Stimulated activated naive CD8-positive, alpha-beta T cell treated with anti-CD3 and anti-CD28 coated beads, Interleukin-15, Interleukin-2, amounts not matched to agents 100 ng/mL and 50 ng/mL, for 24 hours (primary cell): ENCODE measurements around the gene EYA3.

Source experiments
- H3K27ac Mint-ChIP-seq: one replicate; pipeline ENCODE4 v1.8.0; 2021; ENCODE audit warnings: mild to moderate bottlenecking, mixed read lengths
- H3K27me3 Mint-ChIP-seq: one replicate; pipeline ENCODE4 v1.8.0; 2021; ENCODE audit warnings: mixed read lengths
- H3K36me3 Mint-ChIP-seq: one replicate; pipeline ENCODE4 v1.8.0; 2021; ENCODE audit warnings: low read depth, mixed read lengths
- H3K4me1 Mint-ChIP-seq: one replicate; pipeline ENCODE4 v1.8.0; 2021; ENCODE audit warnings: low read depth, mixed read lengths
- H3K4me3 Mint-ChIP-seq: one replicate; pipeline ENCODE4 v1.8.0; 2021; ENCODE audit warnings: mild to moderate bottlenecking, mixed read lengths
- H3K9me3 Mint-ChIP-seq: one replicate; pipeline ENCODE4 v1.8.0; 2021; ENCODE audit warnings: mixed read lengths

The EYA3 gene

DNA sequence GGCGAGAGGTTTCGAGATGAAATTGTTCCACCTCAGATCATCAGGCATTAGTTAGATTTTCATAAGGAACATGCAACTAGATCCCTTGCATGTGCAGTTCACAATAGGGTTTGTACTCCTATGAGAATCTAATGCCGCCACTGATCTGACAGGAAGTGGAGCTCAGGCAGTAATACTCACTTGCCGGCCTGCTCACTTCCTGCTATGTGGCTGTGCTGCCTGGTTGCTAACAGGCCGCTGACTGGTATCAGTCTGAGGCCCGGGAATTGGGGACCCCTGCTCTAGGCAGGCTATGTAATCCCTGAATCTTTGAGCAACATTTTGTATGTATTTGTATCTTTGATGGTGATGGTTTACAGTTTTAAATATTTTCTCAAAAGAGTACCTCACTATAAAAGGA, 96.1 kb downstream of the EYA3 start:
- peaks cover 28% of the 10 kb centered on the region for H3K4me1 Mint-ChIP-seq
- no peak overlapping the region for H3K4me3 Mint-ChIP-seq
- no peaks in the 10 kb centered on the region for H3K27me3 Mint-ChIP-seq
- H3K9me3 Mint-ChIP-seq = no peaks in the 10 kb centered on the region
- peaks cover 67% of the 10 kb centered on the region for H3K36me3 Mint-ChIP-seq
- H3K27ac Mint-ChIP-seq = peak overlapping the region; percentile 79

DNA sequence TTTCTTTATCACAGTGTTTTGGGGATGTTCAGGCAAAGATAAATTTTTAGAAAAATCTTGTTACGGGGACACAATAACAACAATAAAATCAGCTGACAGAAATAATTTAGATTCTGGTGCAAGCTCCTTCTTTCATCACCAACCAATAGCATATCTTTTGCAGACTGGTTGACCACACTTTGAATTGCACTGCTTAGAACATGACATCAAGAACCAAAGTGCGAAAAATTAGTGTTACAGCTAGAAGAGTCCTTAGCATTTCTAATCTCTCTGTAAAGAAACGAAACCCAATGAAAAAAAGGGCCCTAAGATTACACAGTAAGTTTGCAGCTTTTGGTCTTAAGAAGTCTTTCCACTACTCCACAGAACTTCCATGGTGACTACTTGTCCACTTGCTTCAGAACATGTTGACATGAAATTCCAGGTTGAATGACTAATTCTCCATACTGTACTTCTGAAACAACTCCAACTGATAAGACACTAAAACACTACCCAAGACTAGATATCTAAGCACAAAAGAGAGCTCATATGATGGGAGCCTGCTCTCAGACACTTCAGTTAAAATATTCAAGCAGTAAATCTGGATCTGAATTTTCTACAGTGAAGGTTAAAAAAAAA, 97.4 kb downstream of the EYA3 start:
- no peaks in the 10 kb centered on the region for H3K9me3 Mint-ChIP-seq
- H3K27me3 Mint-ChIP-seq = no peaks in the 10 kb centered on the region
- H3K4me3 Mint-ChIP-seq = no peak overlapping the region
- H3K36me3 Mint-ChIP-seq = peaks cover 60% of the 10 kb centered on the region
- peaks cover 33% of the 10 kb centered on the region for H3K4me1 Mint-ChIP-seq
- no peak overlapping the region for H3K27ac Mint-ChIP-seq

DNA sequence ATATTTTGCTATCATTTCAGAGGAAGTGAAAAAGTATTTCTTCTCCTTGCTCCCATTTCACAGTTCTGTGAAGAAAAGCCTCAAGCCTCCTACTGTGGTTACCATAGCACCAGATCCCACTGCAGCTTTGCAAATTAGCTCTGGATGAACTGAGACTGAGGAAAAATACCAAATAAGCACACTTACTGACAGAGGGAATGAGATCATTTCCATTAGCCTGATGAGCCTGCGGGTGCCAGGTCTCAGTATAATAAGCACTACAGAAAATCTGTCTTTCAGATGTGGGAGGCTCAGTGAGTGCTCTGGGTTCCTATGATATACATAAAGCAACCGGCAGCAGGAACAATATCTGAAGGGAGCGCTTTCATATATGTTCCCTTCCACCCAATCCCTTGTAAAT, 107.3 kb downstream of the EYA3 start:
- no peaks in the 10 kb centered on the region for H3K27me3 Mint-ChIP-seq
- H3K36me3 Mint-ChIP-seq = peaks cover 15% of the 10 kb centered on the region
- no peak overlapping the region for H3K4me3 Mint-ChIP-seq
- H3K4me1 Mint-ChIP-seq = no peaks in the 10 kb centered on the region
- no peaks in the 10 kb centered on the region for H3K9me3 Mint-ChIP-seq
- H3K27ac Mint-ChIP-seq = peak overlapping the region; percentile 18

DNA sequence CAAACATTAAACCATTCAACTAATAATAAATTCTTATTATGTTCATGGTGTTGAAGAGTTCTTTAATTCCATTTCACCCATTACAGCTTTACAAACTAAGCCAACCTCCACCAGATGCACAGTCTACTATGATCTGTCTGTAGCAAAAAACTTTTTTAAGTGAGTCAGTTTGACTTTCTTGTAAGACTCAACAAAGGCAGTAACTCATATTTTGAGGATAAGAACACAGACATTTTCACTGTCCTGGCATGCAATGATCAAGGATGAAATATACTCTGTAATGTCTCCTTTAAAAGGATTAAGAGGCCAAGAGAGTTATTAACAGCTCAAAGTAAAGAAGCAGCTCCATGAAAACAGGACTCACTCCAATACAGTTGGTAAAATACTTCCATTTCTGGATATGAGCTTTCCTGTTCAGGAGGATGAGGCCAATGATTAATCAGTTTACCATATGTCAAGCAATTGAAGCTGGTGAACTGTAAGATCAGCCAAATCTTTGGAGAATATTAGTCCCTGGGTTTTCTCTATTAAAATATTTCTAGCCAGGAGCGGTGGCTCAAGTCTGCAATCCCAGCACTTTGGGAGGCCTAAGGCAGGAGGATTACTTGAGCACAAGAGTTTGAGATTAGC, 108.1 kb downstream of the EYA3 start:
- Mint-ChIP-seq H3K27me3 (no peaks in the 10 kb centered on the region), H3K36me3 (peaks cover 13% of the 10 kb centered on the region), H3K27ac (no peak overlapping the region), H3K4me3 (no peak overlapping the region), H3K4me1 (no peaks in the 10 kb centered on the region), H3K9me3 (no peaks in the 10 kb centered on the region)

DNA sequence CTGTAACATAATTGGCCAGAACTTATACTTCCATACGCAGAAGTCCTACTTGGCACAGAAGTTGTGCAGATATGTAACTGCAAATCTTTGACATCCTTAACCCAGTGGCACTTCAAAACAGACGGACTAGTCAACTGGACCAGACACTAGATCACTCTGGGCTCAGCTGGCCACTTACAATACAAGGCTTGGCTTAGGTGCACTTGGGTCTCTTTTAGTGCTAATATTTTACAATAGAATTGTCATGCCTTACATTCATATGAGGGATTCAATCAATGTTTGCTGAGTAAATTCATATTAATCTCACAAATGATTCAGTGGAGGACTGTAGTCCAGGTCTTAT, 108.6 kb downstream of the EYA3 start:
- H3K4me3 Mint-ChIP-seq = no peak overlapping the region
- no peak overlapping the region for H3K27ac Mint-ChIP-seq
- no peaks in the 10 kb centered on the region for H3K27me3 Mint-ChIP-seq
- no peaks in the 10 kb centered on the region for H3K4me1 Mint-ChIP-seq
- H3K9me3 Mint-ChIP-seq = no peaks in the 10 kb centered on the region
- peaks cover 8% of the 10 kb centered on the region for H3K36me3 Mint-ChIP-seq

DNA sequence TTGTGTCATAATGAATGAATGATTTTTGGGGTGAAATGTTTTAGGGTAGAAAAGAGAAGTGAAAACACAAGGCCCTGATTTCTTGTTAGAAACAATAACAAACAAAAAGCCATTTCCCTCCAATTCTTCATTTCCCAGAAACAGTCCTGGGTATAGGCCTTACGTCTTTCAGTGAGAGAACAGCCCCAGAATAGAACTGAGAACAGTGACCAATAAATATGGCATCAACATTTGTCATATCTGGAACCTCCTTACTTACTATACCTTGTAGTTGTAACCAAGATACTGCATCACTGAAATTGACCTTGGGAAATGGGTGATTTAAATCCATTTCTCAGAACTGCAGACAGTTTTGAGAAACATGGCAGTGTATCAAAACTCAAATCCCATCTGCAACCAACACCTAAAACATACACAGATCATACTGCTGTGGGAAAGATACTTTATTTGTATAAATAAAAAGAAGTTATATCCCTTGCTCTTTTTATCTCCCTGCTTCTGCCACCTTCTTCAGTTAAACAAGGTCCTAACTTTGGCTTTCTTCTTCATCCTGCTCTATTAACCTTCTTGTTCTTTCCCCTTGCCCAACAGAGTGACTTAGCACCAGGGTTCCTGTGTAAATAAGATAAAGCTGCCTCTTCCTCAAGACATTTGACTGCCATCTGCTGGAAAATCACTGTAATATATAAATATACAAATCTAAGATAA, 109.1 kb downstream of the EYA3 start:
- peaks cover 7% of the 10 kb centered on the region for H3K36me3 Mint-ChIP-seq
- no peaks in the 10 kb centered on the region for H3K4me1 Mint-ChIP-seq
- no peak overlapping the region for H3K4me3 Mint-ChIP-seq
- no peak overlapping the region for H3K27ac Mint-ChIP-seq
- H3K27me3 Mint-ChIP-seq = no peaks in the 10 kb centered on the region
- H3K9me3 Mint-ChIP-seq = no peaks in the 10 kb centered on the region

DNA sequence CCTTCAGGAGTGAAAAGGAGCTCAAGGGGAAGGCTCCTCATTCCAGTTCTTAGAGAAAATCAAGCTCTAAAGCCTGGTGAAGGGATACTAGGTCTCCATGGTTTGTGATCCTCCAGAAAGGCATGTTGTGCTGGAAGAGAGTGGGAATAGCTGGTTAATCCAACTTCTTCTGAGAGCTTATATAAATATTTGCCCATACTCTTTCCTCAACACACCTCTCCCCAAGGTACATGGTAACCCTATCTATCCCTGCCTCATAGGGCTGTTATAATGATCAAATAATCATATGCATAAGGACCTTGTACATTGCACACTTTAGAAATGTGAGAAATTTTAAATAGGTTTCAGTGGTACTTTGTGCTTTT, 114.0 kb downstream of the EYA3 start:
- H3K4me1 Mint-ChIP-seq = peaks cover 5% of the 10 kb centered on the region
- H3K36me3 Mint-ChIP-seq = peaks cover 18% of the 10 kb centered on the region
- H3K27ac Mint-ChIP-seq = no peak overlapping the region
- H3K9me3 Mint-ChIP-seq = no peaks in the 10 kb centered on the region
- no peaks in the 10 kb centered on the region for H3K27me3 Mint-ChIP-seq
- no peak overlapping the region for H3K4me3 Mint-ChIP-seq

DNA sequence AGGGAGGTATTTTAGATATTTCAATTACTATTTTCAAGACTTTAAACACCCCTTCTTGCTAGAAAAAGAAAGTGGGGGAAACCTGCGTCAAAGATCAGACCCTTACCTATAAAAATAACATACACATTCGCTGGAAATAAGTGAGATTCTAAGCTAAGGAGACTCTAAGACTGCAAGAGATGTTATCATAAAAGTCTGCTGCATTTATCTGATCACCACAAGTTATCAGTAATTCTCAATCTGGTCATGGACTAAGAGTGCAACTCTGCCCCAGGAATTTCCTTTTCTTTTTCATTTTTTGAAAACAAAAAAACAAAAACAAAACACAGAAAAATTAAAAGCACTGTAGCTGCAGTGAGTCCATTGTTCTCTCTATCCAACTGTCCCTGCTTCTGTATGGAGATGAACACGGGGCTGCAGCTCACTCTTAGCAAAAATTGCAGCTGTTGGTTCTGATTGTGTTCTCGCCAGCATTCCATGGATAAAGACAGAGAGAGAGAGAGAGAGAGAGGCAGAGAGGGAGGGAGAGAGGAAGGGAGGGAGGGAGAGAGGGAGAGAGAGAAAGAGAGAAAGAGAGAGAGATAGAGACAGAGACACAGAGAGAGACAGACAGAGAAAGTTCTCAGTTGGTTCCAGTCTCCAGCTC, 114.5 kb downstream of the EYA3 start:
- H3K27ac Mint-ChIP-seq = peak overlapping the region; percentile 16
- H3K4me3 Mint-ChIP-seq = no peak overlapping the region
- no peaks in the 10 kb centered on the region for H3K27me3 Mint-ChIP-seq
- H3K36me3 Mint-ChIP-seq = peaks cover 18% of the 10 kb centered on the region
- H3K9me3 Mint-ChIP-seq = no peaks in the 10 kb centered on the region
- H3K4me1 Mint-ChIP-seq = peaks cover 10% of the 10 kb centered on the region

DNA sequence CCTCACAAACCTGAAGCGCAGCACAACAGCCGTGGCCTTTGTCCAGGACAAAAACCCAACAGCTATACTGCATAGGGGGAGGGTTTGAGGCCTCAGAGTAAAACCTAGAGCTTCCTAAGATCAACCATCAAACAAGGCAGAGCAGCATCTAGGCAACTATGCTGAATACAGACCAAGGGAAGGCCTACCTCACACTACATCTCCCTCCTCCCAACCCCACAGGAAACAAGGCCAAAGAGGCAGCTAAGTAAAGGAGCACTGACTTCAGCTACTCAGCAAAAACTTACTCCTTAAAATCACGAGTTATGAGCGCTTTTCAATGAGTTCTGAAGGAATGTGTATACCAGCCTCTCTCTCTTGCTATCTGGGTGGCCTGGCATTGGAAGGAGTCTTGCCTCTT, 116.3 kb downstream of the EYA3 start:
- Mint-ChIP-seq H3K4me1 (peaks cover 24% of the 10 kb centered on the region), H3K27me3 (no peaks in the 10 kb centered on the region), H3K27ac (no peak overlapping the region), H3K4me3 (no peak overlapping the region), H3K9me3 (no peaks in the 10 kb centered on the region), H3K36me3 (peaks cover 24% of the 10 kb centered on the region)

DNA sequence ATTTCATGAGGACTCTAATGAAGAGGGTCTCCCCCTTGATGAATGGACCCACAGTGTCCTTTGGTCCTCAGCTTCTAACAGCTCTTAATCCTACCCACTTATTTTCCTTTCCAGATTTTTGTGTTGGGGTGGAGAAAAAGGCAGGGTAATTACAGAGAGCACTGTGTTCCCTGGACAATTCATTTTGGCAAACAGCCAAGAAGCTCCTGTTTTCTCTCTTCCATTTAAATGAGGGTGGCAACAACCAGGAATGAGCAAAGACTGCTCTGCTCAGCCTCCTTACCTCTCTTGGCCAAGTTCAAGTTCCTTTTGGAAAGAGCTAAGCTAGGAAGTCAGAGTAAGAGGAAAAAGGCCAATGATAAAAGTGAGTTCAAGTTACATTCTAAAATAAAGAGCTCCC, 116.7 kb downstream of the EYA3 start:
- Mint-ChIP-seq H3K27ac (no peak overlapping the region), H3K4me3 (no peak overlapping the region), H3K27me3 (no peaks in the 10 kb centered on the region), H3K36me3 (peaks cover 22% of the 10 kb centered on the region), H3K9me3 (no peaks in the 10 kb centered on the region), H3K4me1 (peaks cover 24% of the 10 kb centered on the region)

DNA sequence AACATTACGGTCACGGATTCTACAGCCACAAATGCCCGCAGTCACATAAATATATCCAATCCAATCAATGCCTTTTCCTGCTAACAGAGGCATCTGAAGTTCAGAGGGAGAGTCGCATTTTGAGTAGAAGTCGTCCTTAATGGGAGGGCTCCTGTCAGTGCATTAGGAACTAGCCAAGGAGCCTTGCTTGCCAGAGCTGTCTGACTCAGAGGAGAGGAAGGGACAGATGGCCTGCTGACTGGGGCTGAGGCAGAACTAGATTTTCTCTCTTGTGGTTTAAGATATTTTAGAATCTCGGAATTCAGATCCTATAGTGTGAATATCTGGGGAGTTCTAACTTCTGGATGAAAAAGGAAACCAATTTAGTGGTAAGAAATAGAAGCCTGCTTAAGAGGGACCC, 118.0 kb downstream of the EYA3 start:
- Mint-ChIP-seq H3K9me3 (no peaks in the 10 kb centered on the region), H3K36me3 (peaks cover 27% of the 10 kb centered on the region), H3K27ac (no peak overlapping the region), H3K4me1 (peaks cover 24% of the 10 kb centered on the region), H3K27me3 (no peaks in the 10 kb centered on the region), H3K4me3 (no peak overlapping the region)

DNA sequence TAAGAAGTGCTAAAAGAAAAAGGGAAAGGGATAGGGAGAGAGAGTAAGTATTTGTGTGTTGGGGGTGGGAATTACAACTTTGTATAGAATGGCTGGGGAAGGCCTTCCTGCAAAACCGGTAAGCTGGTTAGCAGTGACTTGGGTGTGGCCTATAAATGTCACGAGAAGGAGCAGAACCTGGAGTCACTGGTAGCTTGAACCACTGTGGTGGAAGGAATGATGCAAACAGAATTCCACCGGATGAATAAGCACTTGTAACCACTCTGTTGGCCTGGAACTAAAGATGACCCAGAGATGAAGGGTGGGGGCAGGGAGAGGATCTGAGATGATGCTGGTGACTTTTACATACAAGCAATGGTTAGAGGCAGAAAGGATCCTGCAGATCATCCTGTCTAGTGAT, 119.7 kb downstream of the EYA3 start:
- peaks cover 27% of the 10 kb centered on the region for H3K36me3 Mint-ChIP-seq

DNA sequence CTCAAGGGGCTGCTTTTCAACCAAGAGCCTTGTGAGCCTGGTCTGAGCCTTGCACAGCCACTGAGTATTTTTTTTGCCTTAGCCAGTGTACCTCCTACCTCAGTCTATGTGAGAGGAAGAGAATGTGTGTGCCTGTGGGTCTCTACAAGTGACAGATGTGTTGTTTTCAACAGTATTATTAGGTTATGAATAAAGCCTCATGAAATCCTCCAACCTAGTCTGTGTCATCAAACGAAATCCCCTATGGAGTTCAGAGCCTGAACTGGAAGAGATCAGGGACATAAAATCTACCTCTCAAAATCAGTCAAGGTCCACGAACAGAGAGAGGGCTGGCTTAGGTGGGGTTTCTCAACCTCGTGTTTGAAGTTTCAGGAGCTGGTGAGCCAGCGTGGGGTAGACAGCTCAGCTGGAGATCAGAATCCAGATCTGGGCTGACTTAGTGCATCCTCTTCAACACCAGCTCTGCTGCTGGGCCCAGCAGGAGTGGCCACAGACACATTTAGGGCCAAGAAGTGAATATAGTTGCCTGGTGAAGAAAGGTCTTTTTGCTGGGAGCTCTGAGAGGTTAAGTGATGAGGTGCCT, 120.4 kb downstream of the EYA3 start:
- peaks cover 24% of the 10 kb centered on the region for H3K4me1 Mint-ChIP-seq
- H3K36me3 Mint-ChIP-seq = peaks cover 22% of the 10 kb centered on the region
- no peaks in the 10 kb centered on the region for H3K9me3 Mint-ChIP-seq
- H3K27me3 Mint-ChIP-seq = no peaks in the 10 kb centered on the region
- H3K4me3 Mint-ChIP-seq = no peak overlapping the region
- peak overlapping the region; percentile 54 for H3K27ac Mint-ChIP-seq

More for the DNA sequence above, 119.7 kb downstream of the EYA3 start:
- Mint-ChIP-seq H3K4me3 (no peak overlapping the region), H3K4me1 (peaks cover 24% of the 10 kb centered on the region), H3K27me3 (no peaks in the 10 kb centered on the region), H3K27ac (peak overlapping the region; percentile 54), H3K9me3 (no peaks in the 10 kb centered on the region)

DNA sequence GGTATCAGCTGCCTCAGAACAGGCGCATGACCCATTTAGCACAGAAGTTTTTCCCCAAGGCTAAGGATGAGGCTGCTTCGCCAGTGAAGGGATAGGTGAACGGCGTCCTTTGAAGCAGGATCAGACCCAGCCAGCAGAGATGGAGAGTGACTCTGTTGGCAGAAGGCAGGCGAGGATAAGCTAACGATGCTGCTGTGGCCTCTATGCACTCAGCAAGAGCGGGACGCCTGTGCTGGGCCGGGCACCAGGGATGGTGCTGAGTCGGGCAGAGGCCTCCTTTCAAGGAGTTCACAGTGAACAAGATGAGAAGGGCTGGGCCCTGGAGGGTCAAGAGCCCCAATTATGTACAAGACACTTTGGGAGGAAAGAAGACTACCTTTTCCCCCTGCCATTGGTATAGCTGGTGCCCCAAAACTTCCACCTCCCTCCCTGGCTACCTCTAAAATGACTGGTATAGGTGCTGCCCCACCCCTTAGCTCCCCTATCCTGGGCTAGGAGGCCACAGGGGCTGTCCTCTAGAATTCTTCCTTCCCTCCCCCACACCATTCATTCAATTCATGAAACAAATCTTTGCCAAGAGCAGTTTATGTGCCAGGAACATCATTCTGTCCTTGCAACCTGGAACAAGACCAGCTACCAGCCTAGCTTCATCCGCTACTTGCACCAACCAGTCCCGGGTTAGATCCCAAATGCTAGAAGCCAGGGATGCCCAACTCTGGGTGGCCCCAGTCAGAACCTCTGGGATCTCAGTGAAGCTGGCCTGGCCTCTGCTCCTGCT, 121.1 kb downstream of the EYA3 start:
- peaks cover 21% of the 10 kb centered on the region for H3K36me3 Mint-ChIP-seq

More for the DNA sequence above, 121.1 kb downstream of the EYA3 start:
- H3K27ac Mint-ChIP-seq = peak overlapping the region; percentile 54
- H3K9me3 Mint-ChIP-seq = no peaks in the 10 kb centered on the region
- H3K4me3 Mint-ChIP-seq = no peak overlapping the region
- H3K27me3 Mint-ChIP-seq = no peaks in the 10 kb centered on the region
- H3K4me1 Mint-ChIP-seq = peaks cover 24% of the 10 kb centered on the region
